Lower lobe of right lung (tissue), 2 donors: ENCODE data around the gene GSG1. TPM values are rescaled to one million over a fixed set of nuclear protein-coding genes. Genes with fewer than 3 reads are reported as not detected.
"Not testable (repeated sequence)": the region's sequence is repeated elsewhere in the genome, so short reads cannot be mapped to it uniquely, and the experiment has no call there.

ENCODE experiments used
- ATAC-seq, 2 donors: fragments of 200-7000 bp; cut with Tn5 transposase; one replicate each; pipeline ENCODE4 v1.9.1; 2020 to 2022; ENCODE audit warnings: mild to moderate bottlenecking in 2 of 2, moderate library complexity in 2 of 2
- DNase-seq: peaks from one replicate; pipeline ENCODE4 v3.0.0-alpha.2; 2020
- H3K27ac ChIP-seq: fragments of 200-600 bp; one replicate; pipeline ENCODE4 v1.8.0; 2022
- H3K27me3 ChIP-seq: fragments of 200-600 bp; one replicate; pipeline ENCODE4 v1.8.0; 2022; ENCODE audit warnings: low read depth
- H3K36me3 ChIP-seq: fragments of 200-600 bp; one replicate; pipeline ENCODE4 v1.8.0; 2022; ENCODE audit warnings: mild to moderate bottlenecking
- H3K4me1 ChIP-seq: fragments of 200-600 bp; one replicate; pipeline ENCODE4 v1.8.0; 2022
- H3K4me3 ChIP-seq: fragments of 200-600 bp; one replicate; pipeline ENCODE4 v1.8.0; 2022; ENCODE audit warnings: mild to moderate bottlenecking
- H3K9me3 ChIP-seq: fragments of 200-600 bp; one replicate; pipeline ENCODE4 v1.8.0; 2022
- CTCF ChIP-seq: fragments of 200-600 bp; IDR thresholded peaks from one replicate; pipeline ENCODE4 v1.8.0; 2022; ENCODE audit warnings: antibody characterized with exemption, mild to moderate bottlenecking
- intact Hi-C: fragments of 100-400 bp; cut with DNase I; formaldehyde crosslinking; loops from one replicate; pipeline ENCODE4 v1.11.0; 2022
- total RNA-seq: library from RNA; stranded (reverse); fragmentation: NEBNext Ultra II Directional; extraction: Animal tissue kit (Norgen Biotek cat#: 25700); gene quantifications from one replicate; pipeline ENCODE4 v1.2.1, GENCODE V29; 2021
- donor health status: DM: no; HTN: yes; CAD: no; lungs with severe emphysema.

The GSG1 gene
- total RNA-seq, 1 donor from 2014 or later: not detected

- Histone ChIP-seq H3K27ac (no peak overlapping the region), H3K4me1 (no peaks in the 10 kb centered on the region), H3K4me3 (no peak overlapping the region), H3K27me3 (no peaks in the 10 kb centered on the region), H3K9me3 (no peaks in the 10 kb centered on the region), H3K36me3 (no peaks in the 10 kb centered on the region)
- ATAC-seq: no peak
- intact Hi-C loops: no loop called here
- DNase-seq: no peak
- TF ChIP-seq CTCF: no peak
These were observed 66.6 kb downstream of the GSG1 start for GRCh38 chr12:13036881-13037280.

- H3K4me1 ChIP-seq, H3K27ac ChIP-seq, H3K4me3 ChIP-seq, ATAC-seq, intact Hi-C loops, H3K36me3 ChIP-seq, DNase-seq, H3K27me3 ChIP-seq, H3K9me3 ChIP-seq: not testable (repeated sequence)
These were observed 68.1 kb downstream of the GSG1 start for GRCh38 chr12:13035335-13035734.

Other genes starting within 250 kb of the GSG1 start
- 482 TPM for gene GPRC5A, start 212.1 kb downstream of the GSG1 start, total RNA-seq
- not detected for gene GPRC5D, start 151.5 kb downstream of the GSG1 start, total RNA-seq
- 72.7 TPM for gene HEBP1, start 103.4 kb downstream of the GSG1 start, total RNA-seq
- gene FAM234B, start 59.3 kb downstream of the GSG1 start, total RNA-seq: 7.5 TPM
- 195 TPM for gene EMP1, start 93.1 kb upstream of the GSG1 start, total RNA-seq